Prostate gland (tissue), 2 donors: Measurements from ENCODE around the gene ILK. TPM values are rescaled to one million over a fixed set of nuclear protein-coding genes. Genes with fewer than 3 reads are reported as not detected.

Experiments used
- DNase-seq: peaks from one replicate; pipeline ENCODE4 v3.0.0-alpha.2; 2019; ENCODE audit warnings: low spot score
- H3K27ac ChIP-seq, 2 donors: fragments of 200-600 bp; sonication (generic); 2 replicates each; pipeline ENCODE4 v1.5.1; 2017 to 2019
- H3K27me3 ChIP-seq: fragments of 200-600 bp; sonication (generic); replicated peaks from 2 replicates; pipeline ENCODE4 v1.5.1; 2019; ENCODE audit not compliant: insufficient read depth
- H3K36me3 ChIP-seq, 2 donors: fragments of 200-600 bp; sonication (generic); 1 replicate in 1 of 2; 2 replicates in 1 of 2; pipeline versions ENCODE4 v1.5.1 to v1.8.1; 2017 to 2019
- H3K4me1 ChIP-seq: fragments of 200-600 bp; sonication (generic); replicated peaks from 2 replicates; pipeline ENCODE4 v1.5.1; 2019
- H3K4me3 ChIP-seq, 2 donors: fragments of 200-600 bp; sonication (generic); 2 replicates each; pipeline ENCODE4 v1.5.1; 2017 to 2019
- H3K9me3 ChIP-seq: fragments of 200-600 bp; sonication (generic); 2 replicates; pipeline ENCODE4 v1.5.1; 2017
- POLR2A ChIP-seq: fragments of 450-650 bp; IDR thresholded peaks from one replicate; pipeline ENCODE4 v1.6.1; 2016; ENCODE audit warnings: antibody characterized with exemption, mild to moderate bottlenecking
- POLR2AphosphoS5 ChIP-seq: sonication (generic); formaldehyde crosslinking; IDR thresholded peaks from one replicate; pipeline ENCODE4 v1.6.1; 2017; ENCODE audit warnings: antibody characterized with exemption
- WGBS: methylation state at CpG from one replicate; pipeline ENCODE4 v1.1.5; 2018; 5-methylcytosine and 5-hydroxymethylcytosine counted together
- intact Hi-C: fragments of 100-400 bp; cut with DNase I; formaldehyde crosslinking; loops from one replicate; pipeline ENCODE4 v1.14.2; 2022
- total RNA-seq, 2 donors: library from RNA; depleted of rRNA; stranded (reverse); fragments of >200 nt; gene quantifications; one replicate each; pipeline ENCODE4 v1.1.0, GENCODE V29; 2016
- TF ChIP-seq, protein P1 (sequence below), 4 experiments: fragments of 200-600 bp in 2 of 4; fragments of 450-650 bp in 2 of 4; sonication (generic) in 2 of 4; IDR thresholded peaks; 1 replicate in 3 of 4; 2 replicates in 1 of 4; pipeline ENCODE4 v1.5.1; 2016 to 2019; ENCODE audit warnings: antibody characterized with exemption in 4 of 4, mild to moderate bottlenecking in 2 of 4, moderate library complexity in 2 of 4

ILK gene
- total RNA-seq, 2 donors from 2014 or later = 172 to 195 TPM

DNA sequence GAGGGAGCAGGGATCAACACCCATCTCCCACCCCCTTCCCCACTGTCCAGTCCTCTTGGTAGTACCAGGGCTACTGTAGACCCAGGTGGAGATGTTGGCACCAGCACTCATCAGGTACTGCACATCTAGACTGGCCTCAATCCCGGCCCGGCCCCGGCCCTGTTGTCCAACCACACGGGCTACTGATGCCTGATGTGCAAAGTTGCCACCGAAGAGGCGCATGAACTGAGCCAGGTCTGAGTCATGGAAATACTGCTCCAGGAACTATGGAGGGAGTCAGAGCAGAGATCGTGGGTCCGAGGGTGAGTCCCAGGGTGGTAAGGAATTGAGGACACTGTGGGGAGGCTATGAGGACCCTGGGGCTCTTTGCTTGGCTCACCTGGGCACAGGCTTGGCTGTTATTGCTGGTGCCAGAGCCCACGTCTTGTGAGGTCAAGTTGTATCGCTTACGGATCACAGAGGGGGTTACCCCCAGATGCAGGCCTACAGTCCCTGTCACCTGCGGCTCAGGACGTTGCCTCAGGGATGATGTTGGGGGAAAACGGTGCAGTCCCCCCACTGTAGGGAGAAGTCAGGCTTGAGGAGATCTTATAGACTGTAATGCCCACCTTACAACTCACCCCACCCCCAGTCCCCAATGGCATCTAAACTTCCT is 13.1 kb downstream of the ILK start:
- Histone ChIP-seq H3K4me1 (no peaks in the 10 kb centered on the region), H3K9me3 (no peaks in the 10 kb centered on the region), H3K36me3 (no peaks in the 10 kb centered on the region), H3K4me3 (no peak overlapping the region), H3K27ac (no peak overlapping the region), H3K27me3 (no peaks in the 10 kb centered on the region)
- WGBS = 96% methylated on average over 14 of the region's 14 CpGs
- intact Hi-C loops = no loop called here
- DNase-seq = no peak
- TF ChIP-seq POLR2AphosphoS5 = no peak
- TF ChIP-seq, protein P1, sequence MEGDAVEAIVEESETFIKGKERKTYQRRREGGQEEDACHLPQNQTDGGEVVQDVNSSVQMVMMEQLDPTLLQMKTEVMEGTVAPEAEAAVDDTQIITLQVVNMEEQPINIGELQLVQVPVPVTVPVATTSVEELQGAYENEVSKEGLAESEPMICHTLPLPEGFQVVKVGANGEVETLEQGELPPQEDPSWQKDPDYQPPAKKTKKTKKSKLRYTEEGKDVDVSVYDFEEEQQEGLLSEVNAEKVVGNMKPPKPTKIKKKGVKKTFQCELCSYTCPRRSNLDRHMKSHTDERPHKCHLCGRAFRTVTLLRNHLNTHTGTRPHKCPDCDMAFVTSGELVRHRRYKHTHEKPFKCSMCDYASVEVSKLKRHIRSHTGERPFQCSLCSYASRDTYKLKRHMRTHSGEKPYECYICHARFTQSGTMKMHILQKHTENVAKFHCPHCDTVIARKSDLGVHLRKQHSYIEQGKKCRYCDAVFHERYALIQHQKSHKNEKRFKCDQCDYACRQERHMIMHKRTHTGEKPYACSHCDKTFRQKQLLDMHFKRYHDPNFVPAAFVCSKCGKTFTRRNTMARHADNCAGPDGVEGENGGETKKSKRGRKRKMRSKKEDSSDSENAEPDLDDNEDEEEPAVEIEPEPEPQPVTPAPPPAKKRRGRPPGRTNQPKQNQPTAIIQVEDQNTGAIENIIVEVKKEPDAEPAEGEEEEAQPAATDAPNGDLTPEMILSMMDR (IDR thresholded peaks at IDR 0.05) = no peak
- no peak for TF ChIP-seq POLR2A

GRCh38 chr11:6617315-6617781 is 13.8 kb downstream of the ILK start:
- DNase-seq = no peak
- H3K36me3 ChIP-seq = no peaks in the 10 kb centered on the region
- no peaks in the 10 kb centered on the region for H3K4me1 ChIP-seq
- WGBS = 82% methylated on average over 5 of the region's 5 CpGs
- no peak overlapping the region for H3K27ac ChIP-seq
- no peaks in the 10 kb centered on the region for H3K9me3 ChIP-seq
- H3K27me3 ChIP-seq = no peaks in the 10 kb centered on the region
- no peak for TF ChIP-seq POLR2A
- intact Hi-C loops = no loop called here
- no peak overlapping the region for H3K4me3 ChIP-seq

DNA sequence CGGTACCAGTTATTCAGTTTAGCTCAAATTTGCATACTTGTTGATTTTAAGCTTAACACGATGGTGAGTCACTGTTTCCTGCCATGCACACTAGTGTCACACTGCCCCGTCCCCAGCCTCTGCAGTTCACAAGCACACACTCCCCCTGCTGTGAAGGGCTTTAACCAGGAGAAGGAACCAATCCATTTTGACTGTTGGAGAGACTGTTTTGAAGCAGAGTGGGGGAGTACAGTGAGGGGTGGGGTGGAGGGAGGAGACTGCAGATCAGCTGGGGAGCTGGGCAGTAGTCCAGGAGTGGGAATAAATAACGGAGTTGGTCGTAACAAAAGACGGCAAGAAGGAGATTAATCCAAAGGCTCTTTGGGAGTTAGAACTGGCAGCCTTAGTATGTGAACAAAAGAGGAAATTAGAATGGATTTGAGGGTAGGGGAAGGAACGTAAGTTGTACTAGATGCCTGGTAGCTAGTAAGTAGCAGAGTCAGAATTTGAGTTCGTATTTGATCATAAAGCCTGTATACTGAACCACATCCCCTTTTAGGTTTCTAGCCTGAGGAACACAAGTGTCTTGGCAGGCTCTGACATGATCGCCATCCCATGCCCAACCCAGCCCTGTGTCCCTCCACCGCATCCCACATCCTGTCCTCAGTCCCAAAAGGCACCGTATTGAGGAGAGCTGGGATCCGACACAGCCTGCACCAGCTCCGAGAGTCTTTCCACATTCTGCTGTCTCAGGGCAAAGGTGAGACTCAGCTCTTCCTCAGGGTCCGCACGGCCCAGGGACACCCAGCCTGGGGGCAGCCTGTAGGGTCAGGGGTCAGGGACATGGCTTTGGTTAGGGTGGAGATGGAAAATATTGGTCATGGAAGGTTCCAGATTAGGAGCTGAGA is 14.8 kb downstream of the ILK start:
- peak; percentile 24 for DNase-seq
- H3K36me3 ChIP-seq = no peaks in the 10 kb centered on the region
- intact Hi-C loops = no loop called here
- TF ChIP-seq, protein P1 (IDR thresholded peaks at IDR 0.05) = no peak
- TF ChIP-seq POLR2A = no peak
- no peak for TF ChIP-seq POLR2AphosphoS5
- WGBS = 13% methylated on average over 15 of the region's 15 CpGs
- H3K27ac ChIP-seq = peak overlapping the region; percentile 77 to 84
- H3K9me3 ChIP-seq = no peaks in the 10 kb centered on the region
- peak overlapping the region; percentile 47 to 62 for H3K4me3 ChIP-seq
- no peaks in the 10 kb centered on the region for H3K27me3 ChIP-seq
- no peaks in the 10 kb centered on the region for H3K4me1 ChIP-seq

- intact Hi-C loops = no loop called here
Observed at GRCh38 chr11:6619004-6619745, 15.6 kb downstream of the ILK start, which contains the start of gene TPP1. Gene TPP1, minus strand, starts transcription at chr11:6619422. Its CDS starts 22 bp downstream, at chr11:6619400.

More at GRCh38 chr11:6619004-6619745, 15.6 kb downstream of the ILK start, which contains the start of gene TPP1:
- H3K27me3 ChIP-seq = no peaks in the 10 kb centered on the region
- peak within 1 kb of the TSS; percentile 47 to 62 for H3K4me3 ChIP-seq
- H3K9me3 ChIP-seq = no peaks in the 10 kb centered on the region
- H3K36me3 ChIP-seq = no peaks in the 10 kb centered on the region
- no peaks in the 10 kb centered on the region for H3K4me1 ChIP-seq
- DNase-seq = peak; percentile 96
- 0% methylated on average over 16 of the region's 16 CpGs for WGBS
- peak within 1 kb of the TSS; percentile 77 to 84 for H3K27ac ChIP-seq
- peak; percentile 90 for TF ChIP-seq POLR2A
- TF ChIP-seq, protein P1 (IDR thresholded peaks at IDR 0.05) = peak in 1 of 4 experiments; percentile 13
- peak; percentile 99 for TF ChIP-seq POLR2AphosphoS5
